ENCODE results near the gene BTBD16. TPM values are rescaled to one million over a fixed set of nuclear protein-coding genes. Genes with fewer than 3 reads are reported as not detected.
A peak's percentile ranks its signal among the peaks of the same experiment; 100 is the strongest.

The BTBD16 gene
- total and polyA plus RNA-seq, 2 of the 13 experiments (the other 11 are each of a cell fraction or from before 2014, with no cell fraction given), result 5.0 to 11.9 TPM

DNA sequence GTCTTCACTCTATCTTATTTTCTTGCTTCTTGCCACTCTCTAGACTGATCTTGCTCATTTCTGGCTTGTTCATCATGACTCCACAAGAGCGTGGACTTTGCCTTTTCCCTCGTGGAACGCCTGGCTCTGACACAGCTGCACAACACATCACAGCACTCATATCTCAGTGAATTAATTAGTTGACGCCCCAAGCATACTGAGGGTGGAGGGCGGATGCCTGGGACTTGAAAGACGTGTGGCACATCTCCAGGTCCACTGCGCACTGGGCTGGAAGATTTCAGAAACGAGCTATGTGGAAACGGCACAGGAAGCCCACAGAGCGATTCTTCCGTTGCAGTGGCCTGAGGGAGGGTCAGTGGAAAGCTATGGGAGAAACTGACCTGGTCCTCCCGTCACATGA lies 79.8 kb downstream of the BTBD16 start:
- no peak overlapping the region for H2AFZ ChIP-seq (ENCODE audit: low read length)
- H3K27me3 ChIP-seq (ENCODE audit: control insufficient read depth in 1 of 2, insufficient read depth in 2 of 2, low read length in 2 of 2), result no peaks in the 10 kb centered on the region
- WGBS (ENCODE audit: low lambda C conversion rate), result 80% methylated on average over 12 of the region's 12 CpGs
- H3K27ac ChIP-seq (ENCODE audit: extremely low read length, insufficient read depth, low read length), result no peak overlapping the region
- TF ChIP-seq, protein P1, sequence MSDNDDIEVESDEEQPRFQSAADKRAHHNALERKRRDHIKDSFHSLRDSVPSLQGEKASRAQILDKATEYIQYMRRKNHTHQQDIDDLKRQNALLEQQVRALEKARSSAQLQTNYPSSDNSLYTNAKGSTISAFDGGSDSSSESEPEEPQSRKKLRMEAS (IDR thresholded peaks at IDR 0.05), result peak; percentile 36; the same call in 1 of the 2 replicates
- TF ChIP-seq, protein P2, sequence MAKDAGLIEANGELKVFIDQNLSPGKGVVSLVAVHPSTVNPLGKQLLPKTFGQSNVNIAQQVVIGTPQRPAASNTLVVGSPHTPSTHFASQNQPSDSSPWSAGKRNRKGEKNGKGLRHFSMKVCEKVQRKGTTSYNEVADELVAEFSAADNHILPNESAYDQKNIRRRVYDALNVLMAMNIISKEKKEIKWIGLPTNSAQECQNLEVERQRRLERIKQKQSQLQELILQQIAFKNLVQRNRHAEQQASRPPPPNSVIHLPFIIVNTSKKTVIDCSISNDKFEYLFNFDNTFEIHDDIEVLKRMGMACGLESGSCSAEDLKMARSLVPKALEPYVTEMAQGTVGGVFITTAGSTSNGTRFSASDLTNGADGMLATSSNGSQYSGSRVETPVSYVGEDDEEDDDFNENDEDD (CRISPR knock-in tag; IDR thresholded peaks at IDR 0.05; ENCODE audit: borderline replicate concordance), result no peak
- TF ChIP-seq, protein P3, sequence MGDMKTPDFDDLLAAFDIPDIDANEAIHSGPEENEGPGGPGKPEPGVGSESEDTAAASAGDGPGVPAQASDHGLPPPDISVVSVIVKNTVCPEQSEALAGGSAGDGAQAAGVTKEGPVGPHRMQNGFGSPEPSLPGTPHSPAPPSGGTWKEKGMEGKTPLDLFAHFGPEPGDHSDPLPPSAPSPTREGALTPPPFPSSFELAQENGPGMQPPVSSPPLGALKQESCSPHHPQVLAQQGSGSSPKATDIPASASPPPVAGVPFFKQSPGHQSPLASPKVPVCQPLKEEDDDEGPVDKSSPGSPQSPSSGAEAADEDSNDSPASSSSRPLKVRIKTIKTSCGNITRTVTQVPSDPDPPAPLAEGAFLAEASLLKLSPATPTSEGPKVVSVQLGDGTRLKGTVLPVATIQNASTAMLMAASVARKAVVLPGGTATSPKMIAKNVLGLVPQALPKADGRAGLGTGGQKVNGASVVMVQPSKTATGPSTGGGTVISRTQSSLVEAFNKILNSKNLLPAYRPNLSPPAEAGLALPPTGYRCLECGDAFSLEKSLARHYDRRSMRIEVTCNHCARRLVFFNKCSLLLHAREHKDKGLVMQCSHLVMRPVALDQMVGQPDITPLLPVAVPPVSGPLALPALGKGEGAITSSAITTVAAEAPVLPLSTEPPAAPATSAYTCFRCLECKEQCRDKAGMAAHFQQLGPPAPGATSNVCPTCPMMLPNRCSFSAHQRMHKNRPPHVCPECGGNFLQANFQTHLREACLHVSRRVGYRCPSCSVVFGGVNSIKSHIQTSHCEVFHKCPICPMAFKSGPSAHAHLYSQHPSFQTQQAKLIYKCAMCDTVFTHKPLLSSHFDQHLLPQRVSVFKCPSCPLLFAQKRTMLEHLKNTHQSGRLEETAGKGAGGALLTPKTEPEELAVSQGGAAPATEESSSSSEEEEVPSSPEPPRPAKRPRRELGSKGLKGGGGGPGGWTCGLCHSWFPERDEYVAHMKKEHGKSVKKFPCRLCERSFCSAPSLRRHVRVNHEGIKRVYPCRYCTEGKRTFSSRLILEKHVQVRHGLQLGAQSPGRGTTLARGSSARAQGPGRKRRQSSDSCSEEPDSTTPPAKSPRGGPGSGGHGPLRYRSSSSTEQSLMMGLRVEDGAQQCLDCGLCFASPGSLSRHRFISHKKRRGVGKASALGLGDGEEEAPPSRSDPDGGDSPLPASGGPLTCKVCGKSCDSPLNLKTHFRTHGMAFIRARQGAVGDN (CRISPR knock-in tag; IDR thresholded peaks at IDR 0.05), result peak; percentile 34; the same call in 1 of the 2 replicates
- H3K4me2 ChIP-seq (ENCODE audit: low read depth, low read length), result no peak overlapping the region
- H3K79me2 ChIP-seq (ENCODE audit: insufficient read depth, low read length), result no peaks in the 10 kb centered on the region
- peaks cover 65% of the 10 kb centered on the region for H3K4me1 ChIP-seq (ENCODE audit: insufficient read depth, low read length)
- peaks cover 6% of the 10 kb centered on the region; the same call in 1 of the 2 replicates for H3K9me3 ChIP-seq (ENCODE audit: low read length)
- no peak for DNase-seq (ENCODE audit: low spot score)
- no peak for ATAC-seq
- BruUV-seq (replicated peaks), result no TSS peak
- in situ Hi-C loops (cut with HindIII; ENCODE audit: extremely low pct_ligation_motif_present, low pct_unique_long_range_greater_than_20kb), result no loop called here
- POLR2A ChIA-PET, result no interaction called here
- H3K36me3 ChIP-seq (replicated peaks in 1 of 2; ENCODE audit: control insufficient read depth in 1 of 2, insufficient read depth in 2 of 2, low read length in 2 of 2), result no peaks in the 10 kb centered on the region
- FAIRE-seq, result no peak
- no peak overlapping the region for H3K4me3 ChIP-seq (replicated peaks in 1 of 3; ENCODE audit: insufficient read depth in 1 of 3, low read depth in 2 of 3, low read length in 3 of 3)
- CTCF ChIA-PET (ENCODE audit: low intra/inter-chr PET ratio, low total read pairs), result no interaction called here
- intact Hi-C loops (cut with micrococcal nuclease; ENCODE audit: unreplicated experiment), result no loop called here
- H4K20me1 ChIP-seq (ENCODE audit: insufficient read depth, low read length), result no peaks in the 10 kb centered on the region
- no peak overlapping the region for H3K9ac ChIP-seq (ENCODE audit: insufficient read depth, low read depth, low read length)

Data from HepG2 (cell line).